ENCODE data around the gene RUNX3.

DNA sequence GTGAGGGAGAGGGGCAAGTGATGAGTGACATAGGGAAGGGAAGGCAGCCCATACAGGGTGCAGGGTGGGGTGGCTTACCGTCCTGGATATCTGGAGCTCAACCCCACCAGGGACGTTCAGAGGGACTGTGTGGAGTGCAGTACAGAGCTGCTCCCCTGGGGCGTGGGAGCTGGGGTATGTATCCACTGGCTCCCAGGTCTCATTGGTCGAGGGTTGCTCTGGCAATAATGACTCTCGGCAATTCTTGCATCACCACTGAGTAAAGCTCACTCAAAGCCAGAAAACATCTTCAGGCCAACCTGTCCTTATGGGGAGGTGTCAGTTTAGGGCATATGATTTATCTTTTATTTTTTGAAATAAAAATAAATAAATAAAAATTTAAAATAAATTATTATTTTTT is 43.2 kb upstream of the RUNX3 start:
- TF ChIP-seq, protein P1, sequence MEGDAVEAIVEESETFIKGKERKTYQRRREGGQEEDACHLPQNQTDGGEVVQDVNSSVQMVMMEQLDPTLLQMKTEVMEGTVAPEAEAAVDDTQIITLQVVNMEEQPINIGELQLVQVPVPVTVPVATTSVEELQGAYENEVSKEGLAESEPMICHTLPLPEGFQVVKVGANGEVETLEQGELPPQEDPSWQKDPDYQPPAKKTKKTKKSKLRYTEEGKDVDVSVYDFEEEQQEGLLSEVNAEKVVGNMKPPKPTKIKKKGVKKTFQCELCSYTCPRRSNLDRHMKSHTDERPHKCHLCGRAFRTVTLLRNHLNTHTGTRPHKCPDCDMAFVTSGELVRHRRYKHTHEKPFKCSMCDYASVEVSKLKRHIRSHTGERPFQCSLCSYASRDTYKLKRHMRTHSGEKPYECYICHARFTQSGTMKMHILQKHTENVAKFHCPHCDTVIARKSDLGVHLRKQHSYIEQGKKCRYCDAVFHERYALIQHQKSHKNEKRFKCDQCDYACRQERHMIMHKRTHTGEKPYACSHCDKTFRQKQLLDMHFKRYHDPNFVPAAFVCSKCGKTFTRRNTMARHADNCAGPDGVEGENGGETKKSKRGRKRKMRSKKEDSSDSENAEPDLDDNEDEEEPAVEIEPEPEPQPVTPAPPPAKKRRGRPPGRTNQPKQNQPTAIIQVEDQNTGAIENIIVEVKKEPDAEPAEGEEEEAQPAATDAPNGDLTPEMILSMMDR (IDR thresholded peaks at IDR 0.05) = no peak
- TF ChIP-seq POLR2A (IDR thresholded peaks at IDR 0.05) = no peak

Data from uterus (tissue), 2 donors.